HG03097 (cell line): ENCODE results near the gene MYO16.
"Not testable (repeated sequence)": the region's sequence is repeated elsewhere in the genome, so short reads cannot be mapped to it uniquely, and the experiment has no call there.

Source experiments
- ATAC-seq: cut with Tn5 transposase; IDR thresholded peaks from one replicate; pipeline ENCODE4 v1.9.1; 2021; ENCODE audit not compliant: unreplicated experiment, low FRiP score

MYO16 gene

GRCh38 chr13:108859197-108860012 is 230.0 kb downstream of the MYO16 start:
- ATAC-seq = no peak

GRCh38 chr13:108860418-108860817 is 231.0 kb downstream of the MYO16 start:
- no peak for ATAC-seq

GRCh38 chr13:108877300-108877699 is 247.9 kb downstream of the MYO16 start:
- no peak for ATAC-seq

DNA sequence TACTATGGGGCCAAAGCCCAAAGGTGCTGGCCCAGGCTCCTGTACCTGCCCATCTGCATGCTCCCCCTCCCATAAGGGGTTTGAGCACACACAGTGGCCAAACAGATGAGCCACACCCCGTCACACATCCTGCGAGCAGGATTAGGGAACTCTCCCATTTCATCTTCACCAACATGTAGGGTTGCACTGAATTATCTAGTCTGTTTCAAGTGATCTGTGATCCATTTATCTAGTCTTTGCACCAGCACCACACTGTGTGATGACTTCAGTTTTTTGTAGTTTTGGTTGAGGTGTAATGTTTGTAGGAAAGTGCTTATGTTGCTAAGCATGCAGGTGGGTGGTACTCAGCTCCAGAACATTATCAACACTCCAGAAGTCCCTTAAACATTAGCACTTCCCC is 249.3 kb downstream of the MYO16 start:
- no peak for ATAC-seq

- no peak for ATAC-seq
These were observed 260.0 kb downstream of the MYO16 start for GRCh38 chr13:108889324-108889984.

GRCh38 chr13:108895220-108895704 is 265.9 kb downstream of the MYO16 start:
- no peak for ATAC-seq

- no peak for ATAC-seq
These were observed 268.5 kb downstream of the MYO16 start for GRCh38 chr13:108897955-108898354.

DNA sequence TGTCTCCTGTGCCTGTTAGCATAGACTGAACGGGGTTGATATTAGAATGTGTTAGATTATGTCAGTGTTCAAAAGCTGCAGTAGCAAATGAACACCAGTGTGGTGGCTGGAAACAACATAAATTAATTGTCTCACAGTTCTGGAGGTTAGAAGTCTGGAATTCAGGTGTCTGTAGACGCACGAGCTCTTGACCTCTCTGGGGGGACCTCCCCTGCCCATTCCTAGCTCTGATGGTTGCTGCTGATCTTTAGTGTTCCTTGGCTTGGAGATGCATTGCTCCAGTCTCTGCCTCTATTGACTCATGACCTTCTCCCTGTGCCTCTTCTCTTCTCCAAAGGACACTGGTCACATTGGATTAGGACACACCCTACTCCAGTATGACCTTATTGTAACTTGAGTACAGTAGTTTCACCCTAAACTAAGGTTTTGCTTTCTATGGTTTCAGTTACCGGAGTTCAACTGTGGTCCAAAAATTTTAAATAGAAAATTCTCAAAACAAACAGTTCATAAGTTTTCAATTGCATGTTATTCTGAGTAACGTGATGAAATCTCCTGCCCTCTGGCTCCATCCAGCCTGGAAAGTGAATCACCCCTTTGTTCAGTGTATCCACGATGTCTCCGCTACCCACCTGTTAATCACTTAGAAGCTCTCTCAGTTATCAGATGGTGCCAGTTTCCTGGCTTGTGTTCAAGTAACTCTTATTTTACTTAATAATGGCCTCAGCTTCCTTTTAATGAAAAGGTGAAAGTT is 273.2 kb downstream of the MYO16 start:
- ATAC-seq = no peak

DNA sequence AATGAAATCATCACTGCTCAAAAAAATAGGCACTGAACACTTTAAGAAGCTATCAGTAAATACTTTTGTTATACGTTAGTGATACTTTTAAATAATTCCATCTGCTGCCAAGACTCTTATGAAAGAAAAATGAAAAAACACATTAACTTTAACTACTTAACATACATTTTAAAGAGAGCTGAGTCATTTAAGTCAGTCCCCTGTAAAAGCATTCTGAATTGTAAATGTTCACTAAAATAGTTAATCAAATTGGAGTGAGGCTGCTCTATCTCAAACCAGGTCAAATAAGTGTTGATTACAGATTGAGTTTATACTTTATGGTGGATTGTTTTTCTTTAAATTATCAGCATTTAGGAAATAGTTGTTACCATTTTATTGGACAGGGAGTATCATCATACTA is 274.2 kb downstream of the MYO16 start:
- ATAC-seq = no peak

GRCh38 chr13:108911807-108912206 is 282.4 kb downstream of the MYO16 start:
- no peak for ATAC-seq

DNA sequence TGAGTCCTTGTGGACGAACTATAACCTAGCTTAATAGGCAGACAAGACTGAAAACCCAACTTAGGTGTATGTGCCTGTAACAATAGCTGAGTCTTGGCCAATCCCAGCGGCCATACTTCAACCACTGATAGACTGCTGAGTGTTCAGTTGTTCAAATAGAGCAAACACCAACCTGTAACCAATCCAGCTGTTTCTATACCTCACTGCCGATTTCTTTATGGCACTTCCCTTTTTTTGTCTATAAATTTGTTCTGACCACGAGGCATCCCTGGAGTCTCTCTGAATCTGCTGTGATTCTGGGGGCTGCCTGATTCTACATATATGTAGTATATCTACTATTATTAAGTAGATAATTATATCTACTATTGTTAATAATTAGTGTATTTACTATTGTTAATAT is 284.3 kb downstream of the MYO16 start:
- not testable (repeated sequence) for ATAC-seq

DNA sequence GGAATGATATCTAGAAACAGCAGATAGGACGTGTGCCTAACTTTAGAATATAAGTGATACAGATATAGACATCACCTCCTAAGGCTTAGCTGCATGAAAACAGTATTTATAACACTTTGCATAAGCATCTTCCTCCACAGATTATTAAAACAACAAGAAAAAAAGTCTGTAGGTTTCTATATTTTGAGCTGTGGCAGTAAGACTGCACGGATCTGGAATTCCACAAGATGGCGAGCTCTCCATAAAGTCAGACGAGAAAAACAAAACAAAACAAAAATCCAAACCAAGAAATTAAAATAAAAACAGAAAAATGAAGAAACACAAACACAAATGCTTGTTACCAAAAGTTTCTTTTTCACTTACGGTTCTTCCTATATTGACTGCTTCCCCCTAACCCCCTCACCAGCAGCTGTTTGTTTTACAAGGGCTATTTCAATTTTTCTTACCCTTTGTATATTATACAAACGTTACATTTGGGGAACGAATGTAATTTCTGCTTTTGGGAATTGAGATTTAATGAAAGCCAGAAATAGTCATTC is 285.8 kb downstream of the MYO16 start:
- ATAC-seq = no peak

DNA sequence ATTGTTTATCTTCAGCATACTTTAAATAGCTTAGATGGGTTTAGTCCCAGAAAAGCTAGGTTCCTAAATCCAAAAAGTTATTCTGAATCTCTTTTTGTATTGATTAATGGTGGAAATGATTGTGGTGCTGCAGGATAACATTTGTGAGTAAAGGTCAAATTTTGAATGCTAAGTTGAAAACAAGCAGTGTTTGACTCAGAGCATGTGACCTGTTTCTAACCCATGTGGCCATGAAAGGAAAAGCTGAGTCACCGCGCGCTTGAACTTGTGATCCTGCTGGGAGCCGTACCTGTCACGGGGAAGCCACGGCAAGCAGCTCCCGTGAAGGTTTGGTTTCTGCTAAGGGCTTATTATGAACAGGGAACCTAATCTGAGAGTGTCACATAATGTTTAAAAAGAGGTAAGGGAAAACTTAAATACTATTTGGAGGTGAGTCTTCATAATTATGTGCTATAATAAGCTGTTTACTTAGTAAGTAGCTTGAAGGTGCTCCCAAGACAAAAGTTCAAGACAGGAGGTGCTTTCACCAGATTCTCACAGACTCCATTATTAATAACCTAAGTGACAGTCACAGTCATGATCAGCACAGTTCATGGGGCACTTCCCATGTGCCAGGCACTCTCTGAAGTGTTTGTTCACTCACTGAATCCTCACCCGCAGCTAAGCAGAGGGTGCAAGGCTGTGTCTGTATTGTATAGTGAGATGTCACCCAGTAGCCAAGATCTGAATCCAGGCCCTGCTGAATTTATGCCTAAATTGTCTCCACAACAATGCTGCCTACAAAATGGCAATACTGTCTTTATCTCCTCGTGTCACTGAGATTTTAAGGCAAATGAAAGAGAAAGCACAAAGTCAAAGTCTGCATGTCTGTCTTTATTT is 286.5 kb downstream of the MYO16 start:
- ATAC-seq = peak; percentile 68

GRCh38 chr13:108917581-108917980 is 288.2 kb downstream of the MYO16 start:
- no peak for ATAC-seq

- ATAC-seq = no peak
These were observed 289.9 kb downstream of the MYO16 start for GRCh38 chr13:108919036-108919907.

GRCh38 chr13:108920137-108920536 is 290.7 kb downstream of the MYO16 start:
- no peak for ATAC-seq

DNA sequence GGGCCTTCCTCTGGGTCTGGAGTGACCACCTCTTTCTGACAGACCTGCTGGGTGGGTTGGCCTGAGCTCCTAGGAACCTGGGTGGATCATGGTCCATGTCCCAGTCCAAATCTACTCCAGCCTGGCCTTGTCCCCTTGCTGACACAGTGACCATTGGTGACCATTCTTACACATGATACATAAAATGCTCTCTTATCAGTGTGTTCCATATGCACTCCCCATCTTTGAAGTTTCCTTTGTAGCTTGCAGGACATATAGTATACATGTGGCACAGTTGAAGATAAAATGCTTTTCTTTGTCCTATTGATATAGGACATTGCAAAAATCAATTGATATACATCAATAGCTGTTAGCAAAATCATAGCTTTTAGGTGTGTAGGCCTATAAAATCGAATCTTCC is 291.8 kb downstream of the MYO16 start:
- ATAC-seq = no peak

DNA sequence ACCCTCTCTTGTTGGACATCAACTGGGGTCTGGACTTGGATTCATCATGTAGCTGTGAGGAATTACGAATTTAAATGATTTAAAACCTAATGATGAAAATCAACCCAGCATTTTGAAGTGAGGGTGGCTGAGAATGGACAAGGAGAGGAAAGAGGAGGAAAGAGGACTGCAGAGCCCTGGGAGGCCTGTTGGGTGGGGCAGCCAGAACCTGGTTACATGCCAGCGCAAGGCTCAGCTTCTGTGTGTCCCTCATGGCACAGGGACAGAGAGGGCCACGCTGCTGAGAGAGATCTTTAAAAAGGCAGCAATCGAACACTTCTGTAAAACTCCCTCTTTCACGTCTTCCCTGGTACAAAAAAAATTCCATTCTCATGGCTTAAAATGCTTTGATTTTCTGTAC is 292.7 kb downstream of the MYO16 start:
- ATAC-seq = no peak

DNA sequence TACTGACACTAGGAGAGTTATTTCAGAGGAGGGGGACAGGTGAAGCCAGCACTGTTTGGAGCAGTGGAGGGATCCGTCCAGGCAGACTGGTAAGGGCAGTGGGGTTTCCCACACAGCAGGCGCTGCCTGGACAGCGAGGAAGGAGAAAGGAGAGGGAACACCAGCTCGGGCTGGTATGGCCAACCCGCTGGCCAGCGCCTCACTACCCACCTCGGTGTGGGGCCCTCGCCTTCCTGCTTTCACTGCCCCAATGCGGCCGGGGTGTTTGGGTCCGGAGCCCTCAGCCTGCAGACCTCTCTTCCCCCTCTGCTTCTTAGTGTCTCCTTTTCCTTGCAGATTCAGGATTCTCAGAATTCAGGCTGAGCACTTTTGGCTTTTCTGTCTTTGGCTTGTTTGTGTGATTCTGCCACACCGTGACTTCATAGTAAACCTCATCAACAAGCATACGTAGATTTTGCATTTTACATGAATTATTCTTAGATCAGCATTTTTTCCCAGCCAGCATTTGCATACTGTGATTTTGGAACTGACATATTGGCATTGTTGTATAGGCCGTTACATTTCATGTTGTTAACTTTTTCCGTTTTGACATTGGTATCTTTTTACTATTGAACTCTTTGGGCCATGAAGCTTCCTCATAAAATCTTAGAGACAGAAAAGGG is 294.1 kb downstream of the MYO16 start:
- no peak for ATAC-seq
